B cell (primary cell): ENCODE measurements around the gene LAT. TPM values are rescaled to one million over a fixed set of nuclear protein-coding genes. Genes with fewer than 3 reads are reported as not detected.

Experiments
- ATAC-seq: fragments of 200-7000 bp; cut with Tn5 transposase; one replicate; pipeline ENCODE4 v1.10.0; 2021; ENCODE audit warnings: low read depth, mild to moderate bottlenecking, moderate number of reproducible peaks, moderate library complexity
- CTCF ChIA-PET: fragments of 350-600 bp; sonication (Branson Sonifier 250); formaldehyde crosslinking; loops from one replicate; lab custom pipeline; 2021; ENCODE audit warnings: antibody characterized with exemption, inconsistent platforms; lab: Charles Lee
- POLR2A ChIA-PET: fragments of 350-600 bp; sonication (Branson Sonifier 250); formaldehyde crosslinking; loops from one replicate; lab custom pipeline; 2021; ENCODE audit warnings: antibody characterized with exemption; lab: Charles Lee
- DNase-seq: peaks from one replicate; pipeline ENCODE4 v3.0.0; 2013
- H2AFZ ChIP-seq: 2 replicates; pipeline ENCODE4 v1.6.1; 2012; ENCODE audit warnings: mild to moderate bottlenecking, low read depth, low read length; ENCODE audit not compliant: insufficient read depth, poor library complexity, severe bottlenecking
- H3K27ac ChIP-seq, 2 donors: 1 replicate in 1 of 2; 2 replicates in 1 of 2; pipeline ENCODE4 v1.5.1; 2012 to 2013; ENCODE audit warnings: low read length in 2 of 2, mild to moderate bottlenecking in 2 of 2, moderate library complexity in 1 of 2
- H3K27me3 ChIP-seq, 4 experiments: fragments of 200-600 bp in 1 of 4; sonication (generic) in 1 of 4; replicated peaks in 1 of 4; 1 replicate in 2 of 4; 2 replicates in 2 of 4; pipeline versions ENCODE4 v1.6.1 to v1.7.0; 2013 to 2016; ENCODE audit warnings: low read length in 3 of 4, mild to moderate bottlenecking in 2 of 4, mixed read lengths in 1 of 4, moderate library complexity in 1 of 4; ENCODE audit not compliant: insufficient read depth in 4 of 4, control insufficient read depth in 3 of 4; ENCODE audit errors: control extremely low read depth in 1 of 4
- H3K36me3 ChIP-seq, 2 experiments: replicated peaks in 1 of 2; 1 replicate in 1 of 2; 2 replicates in 1 of 2; pipeline versions ENCODE4 v1.6.1 to v1.7.1; 2013; ENCODE audit warnings: low read length in 1 of 2; ENCODE audit not compliant: insufficient read depth in 2 of 2, control insufficient read depth in 1 of 2; ENCODE audit errors: control extremely low read depth in 1 of 2, extremely low read depth in 1 of 2
- H3K4me1 ChIP-seq, 2 donors: fragments of 200-600 bp in 1 of 2; sonication (generic) in 1 of 2; 1 replicate in 1 of 2; 2 replicates in 1 of 2; pipeline versions ENCODE4 v1.5.1 to v1.6.1; 2013 to 2017; ENCODE audit warnings: low read length in 2 of 2; ENCODE audit not compliant: control insufficient read depth in 2 of 2, insufficient read depth in 2 of 2
- H3K4me2 ChIP-seq: replicated peaks from 2 replicates; pipeline ENCODE3; 2012; ENCODE audit warnings: mild to moderate bottlenecking, low read depth, low read length; ENCODE audit not compliant: poor library complexity, severe bottlenecking
- H3K4me3 ChIP-seq, 5 experiments: fragments of 200-600 bp in 1 of 5; sonication (generic) in 1 of 5; 1 replicate in 3 of 5; 2 replicates in 2 of 5; pipeline versions ENCODE4 v1.5.1 to v1.7.0; 2011 to 2016; ENCODE audit warnings: low read length in 4 of 5, mild to moderate bottlenecking in 4 of 5, low read depth in 2 of 5, control low read depth in 1 of 5, moderate library complexity in 1 of 5; ENCODE audit not compliant: insufficient read depth in 1 of 5; ENCODE audit errors: control extremely low read depth in 1 of 5, extremely low read depth in 1 of 5
- H3K79me2 ChIP-seq: fragments of 200-600 bp; sonication (generic); one replicate; pipeline ENCODE4 v1.6.0; 2016; ENCODE audit warnings: low read length; ENCODE audit not compliant: control insufficient read depth, insufficient read depth
- H3K9ac ChIP-seq: fragments of 200-600 bp; sonication (generic); 2 replicates; pipeline ENCODE4 v1.6.1; 2017; ENCODE audit warnings: mild to moderate bottlenecking, low read length, moderate library complexity
- H3K9me3 ChIP-seq, 3 donors: one replicate each; pipeline versions ENCODE4 v1.6.1 to v1.7.1; 2013; ENCODE audit warnings: low read length in 2 of 3; ENCODE audit not compliant: control insufficient read depth in 2 of 3, insufficient read depth in 1 of 3; ENCODE audit errors: control extremely low read depth in 1 of 3
- H4K20me1 ChIP-seq: 2 replicates; pipeline ENCODE4 v1.6.0; 2012; ENCODE audit warnings: mild to moderate bottlenecking, low read length; ENCODE audit not compliant: insufficient read depth, control insufficient read depth, poor library complexity, severe bottlenecking
- H3K27ac Mint-ChIP-seq: one replicate; pipeline ENCODE4 v1.8.0; 2021; ENCODE audit warnings: mixed read lengths
- H3K27me3 Mint-ChIP-seq: one replicate; pipeline ENCODE4 v1.8.0; 2021; ENCODE audit warnings: mixed read lengths
- H3K4me1 Mint-ChIP-seq: one replicate; pipeline ENCODE4 v1.8.0; 2021; ENCODE audit warnings: mixed read lengths
- H3K4me3 Mint-ChIP-seq: one replicate; pipeline ENCODE4 v1.8.0; 2021; ENCODE audit warnings: mixed read lengths
- H3K9me3 Mint-ChIP-seq: one replicate; pipeline ENCODE4 v1.8.0; 2022; ENCODE audit warnings: mixed read lengths; ENCODE audit not compliant: insufficient read depth
- CTCF ChIP-seq: fragments of 200-600 bp; IDR thresholded peaks from one replicate; pipeline ENCODE4 v1.8.0; 2022; ENCODE audit warnings: antibody characterized with exemption, mild to moderate bottlenecking
- EZH2 ChIP-seq: IDR thresholded peaks from 2 replicates; pipeline ENCODE4 v1.6.1; 2012; ENCODE audit warnings: borderline replicate concordance, low read depth, mild to moderate bottlenecking, moderate library complexity, low read length; ENCODE audit not compliant: insufficient read depth, poor library complexity, severe bottlenecking
- WGBS: methylation state at CpG from one replicate; pipeline ENCODE4 v1.1.5; 2013; ENCODE audit warnings: missing lambda C conversion rate; ENCODE audit not compliant: insufficient coverage; 5-methylcytosine and 5-hydroxymethylcytosine counted together
- intact Hi-C: fragments of 100-400 bp; cut with micrococcal nuclease; formaldehyde crosslinking; loops from one replicate; pipeline ENCODE4 v1.10.0; 2022
- polyA plus RNA-seq: library from polyadenylated mRNA; depleted of rRNA; stranded (reverse); fragments of >200 nt; gene quantifications from 2 replicates; pipeline ENCODE4 v1.2.3, GENCODE V29; 2012
- total RNA-seq, 2 donors: library from RNA; stranded (reverse); fragments of 120-200 nt in 1 of 2; gene quantifications; 1 replicate in 1 of 2; 2 replicates in 1 of 2; pipeline versions ENCODE4 v1.2.3 to v1.2.4, GENCODE V29; 2013 to 2022

Gene LAT
- total and polyA plus RNA-seq, 2 donors (not counting 1 experiment from before 2014, with no cell fraction given), result 10.6 to 12.2 TPM

- peak overlapping the region; percentile 74 for H3K4me3 Mint-ChIP-seq
- Histone ChIP-seq H4K20me1 (peaks cover 29% of the 10 kb centered on the region), H3K4me2 (peak overlapping the region; percentile 55), H3K27me3 (no peaks in the 10 kb centered on the region), H3K79me2 (peaks cover 80% of the 10 kb centered on the region), H2AFZ (peak overlapping the region; percentile 40), H3K4me1 (peaks cover 42 to 54% of the 10 kb centered on the region in 2 donors), H3K27ac (peak overlapping the region; percentile 68 to 75), H3K4me3 (peak overlapping the region in 1 of 5 experiments; percentile 12), H3K9ac (no peak overlapping the region), H3K36me3 (peaks cover 0 to 59% of the 10 kb centered on the region in 2 experiments), H3K9me3 (peaks cover 0 to 8% (median 0%) of the 10 kb centered on the region in 3 donors)
- H3K27me3 Mint-ChIP-seq, result no peaks in the 10 kb centered on the region
- TF ChIP-seq CTCF, result no peak
- no peak for DNase-seq
- no peak for ATAC-seq
- H3K27ac Mint-ChIP-seq, result peak overlapping the region; percentile 82
- intact Hi-C loops, result loop anchor here (2.0 kb wide), 1 partner anchor 14 kb away; no protein-coding TSS in a partner anchor
- H3K9me3 Mint-ChIP-seq, result no peaks in the 10 kb centered on the region
- ChIA-PET POLR2A (interaction anchor here (0.8 to 3.8 kb wide), 4 partner anchors 8 to 114 kb away, joined by 3 to 26 read pairs (median 7); partner anchors contain the start of genes ATXN2L and RABEP2), CTCF (interaction anchor here (1.1 to 8.4 kb wide), 4 partner anchors 7 to 40 kb away, joined by 3 to 83 read pairs (median 10); partner anchors contain the start of gene RABEP2)
- peaks cover 56% of the 10 kb centered on the region for H3K4me1 Mint-ChIP-seq
- WGBS, result 73% methylated on average over 22 of the region's 26 CpGs
Measured at GRCh38 chr16:28936784-28937155, 48.1 kb upstream of the LAT start.

- peaks cover 29% of the 10 kb centered on the region for H4K20me1 ChIP-seq
- peaks cover 0 to 8% (median 0%) of the 10 kb centered on the region in 3 donors for H3K9me3 ChIP-seq
- no peak overlapping the region for H3K4me3 Mint-ChIP-seq
- POLR2A ChIA-PET, result interaction anchor here (0.6 to 3.8 kb wide), 3 partner anchors 9 to 19 kb away, joined by 3 to 26 read pairs (median 3); partner anchors contain the start of gene RABEP2
- ATAC-seq, result no peak
- H3K9me3 Mint-ChIP-seq, result no peaks in the 10 kb centered on the region
- H3K27me3 ChIP-seq, result no peaks in the 10 kb centered on the region
- H3K4me3 ChIP-seq, result no peak overlapping the region
- H3K4me2 ChIP-seq, result peak overlapping the region; percentile 55
- no peak overlapping the region for H2AFZ ChIP-seq
- peak overlapping the region; percentile 82 for H3K27ac Mint-ChIP-seq
- WGBS, result 94% methylated on average over 9 of the region's 14 CpGs
- peaks cover 41 to 49% of the 10 kb centered on the region in 2 donors for H3K4me1 ChIP-seq
- H3K9ac ChIP-seq, result no peak overlapping the region
- TF ChIP-seq CTCF, result no peak
- no peak for TF ChIP-seq EZH2
- H3K36me3 ChIP-seq, result peaks cover 0 to 59% of the 10 kb centered on the region in 2 experiments
- CTCF ChIA-PET, result interaction anchor here (1.1 to 8.4 kb wide), 3 partner anchors 7 to 13 kb away, joined by 6 to 83 read pairs (median 14); partner anchors contain the start of gene RABEP2
- DNase-seq, result no peak
- intact Hi-C loops, result loop anchor here (2.0 kb wide), 1 partner anchor 15 kb away; no protein-coding TSS in a partner anchor
- H3K4me1 Mint-ChIP-seq, result peaks cover 50% of the 10 kb centered on the region
- no peaks in the 10 kb centered on the region for H3K27me3 Mint-ChIP-seq
- peak overlapping the region in 1 of 2 donors; percentile 75 for H3K27ac ChIP-seq
- peaks cover 75% of the 10 kb centered on the region for H3K79me2 ChIP-seq
Measured at GRCh38 chr16:28937222-28937876, 47.5 kb upstream of the LAT start.
